HG03139 (cell line): ENCODE data around the gene PLOD1.
A peak's percentile ranks its signal among the peaks of the same experiment; 100 is the strongest.
"Not testable (repeated sequence)": the region's sequence is repeated elsewhere in the genome, so short reads cannot be mapped to it uniquely, and the experiment has no call there.

ENCODE experiments used
- ATAC-seq: cut with Tn5 transposase; IDR thresholded peaks from one replicate; pipeline ENCODE4 v1.9.1; 2021; ENCODE audit not compliant: unreplicated experiment

Gene PLOD1

DNA sequence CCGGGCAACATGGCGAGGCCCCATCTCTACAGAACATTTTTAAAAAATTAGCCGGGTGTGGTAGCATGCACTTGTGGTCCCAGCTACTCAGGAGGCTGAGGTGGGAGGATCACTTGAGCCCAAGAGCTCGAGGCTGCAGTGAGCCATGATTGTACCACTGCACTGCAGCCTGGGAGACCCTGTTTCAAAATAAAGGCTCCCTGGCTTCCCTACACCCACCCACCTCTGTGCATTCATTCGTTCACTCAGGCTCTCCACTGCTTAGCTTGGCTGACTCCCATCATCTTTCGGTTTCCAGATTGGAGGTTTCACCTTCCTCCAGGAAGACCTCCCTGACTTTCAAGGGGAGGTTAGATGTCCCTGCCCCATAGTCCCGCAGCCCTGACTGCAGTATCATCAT is 22.5 kb upstream of the PLOD1 start:
- no peak for ATAC-seq

DNA sequence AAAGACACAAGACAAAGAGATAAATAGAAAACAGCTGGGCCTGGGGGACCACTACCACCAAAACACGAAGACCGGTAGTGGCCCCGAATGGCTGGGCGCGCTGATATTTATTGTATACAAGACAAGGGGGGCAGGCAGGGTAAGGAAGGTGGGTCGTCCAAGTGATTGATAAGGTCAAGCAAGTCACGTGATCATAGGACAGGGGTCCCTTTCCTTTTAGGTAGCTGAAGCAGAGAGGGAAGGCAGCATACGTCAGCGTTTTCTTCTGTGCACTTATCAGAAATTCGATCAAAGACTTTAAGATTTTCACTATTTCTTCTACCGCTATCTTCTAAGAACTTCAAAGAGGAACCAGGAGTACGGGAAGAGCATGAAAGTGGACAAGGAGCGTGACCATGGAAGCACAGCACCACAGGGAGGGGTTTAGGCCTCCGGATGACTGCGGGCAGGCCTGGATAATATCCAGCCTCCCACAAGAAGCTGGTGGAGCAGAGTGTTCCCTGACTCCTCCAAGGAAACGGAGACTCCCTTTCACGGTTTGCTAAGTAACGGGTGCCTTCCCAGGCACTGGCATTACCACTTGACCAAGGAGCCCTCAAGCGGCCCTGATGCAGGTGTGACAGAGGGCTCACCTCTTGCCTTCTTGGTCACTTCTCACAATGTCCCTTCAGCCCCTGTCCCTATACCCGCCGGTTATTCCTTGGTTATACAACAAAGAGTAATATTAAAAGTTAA is 21.9 kb upstream of the PLOD1 start:
- ATAC-seq: not testable (repeated sequence)

DNA sequence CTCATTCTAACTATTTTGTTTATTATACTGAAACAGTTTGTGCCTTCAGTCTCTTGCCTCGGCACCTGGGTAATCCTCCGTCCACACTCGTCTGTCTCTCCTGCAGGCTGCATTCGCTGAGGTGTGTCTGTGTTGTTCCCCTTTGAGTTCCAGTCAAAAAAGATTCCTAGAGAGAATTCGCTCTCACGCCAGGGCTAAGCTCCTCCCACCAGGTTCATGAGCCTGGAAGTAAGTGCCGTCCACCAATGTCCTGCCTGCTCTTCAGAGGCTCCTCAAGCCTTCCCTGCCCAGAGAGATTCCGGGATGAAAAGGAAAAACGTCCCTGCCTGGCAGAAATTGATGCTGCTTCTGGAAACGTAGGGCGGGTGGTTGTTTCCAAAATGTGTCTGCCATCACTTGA is 21.2 kb upstream of the PLOD1 start:
- no peak for ATAC-seq

- ATAC-seq: no peak
Observed at GRCh38 chr1:11914024-11914423, 20.5 kb upstream of the PLOD1 start.

- no peak for ATAC-seq
Observed at GRCh38 chr1:11918799-11919519, 15.6 kb upstream of the PLOD1 start.

DNA sequence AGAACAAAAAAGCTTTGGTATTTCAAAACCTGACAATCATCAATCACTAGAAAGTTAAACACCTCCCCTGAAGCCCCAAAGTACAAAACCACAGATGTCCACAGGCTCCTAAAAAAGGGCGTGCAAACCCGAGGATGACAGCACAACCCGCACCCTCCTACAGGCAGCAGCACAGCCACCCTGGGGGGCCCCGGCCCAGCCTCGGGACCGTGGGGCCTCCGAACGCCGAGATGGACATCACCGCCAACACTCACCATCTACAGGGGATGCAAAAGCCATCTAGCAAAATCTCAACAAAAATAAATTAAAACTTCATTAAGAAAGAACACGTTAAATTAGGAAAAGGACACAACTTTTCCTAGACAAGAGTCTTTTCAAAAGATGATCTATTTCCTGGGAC is 14.9 kb upstream of the PLOD1 start:
- no peak for ATAC-seq

DNA sequence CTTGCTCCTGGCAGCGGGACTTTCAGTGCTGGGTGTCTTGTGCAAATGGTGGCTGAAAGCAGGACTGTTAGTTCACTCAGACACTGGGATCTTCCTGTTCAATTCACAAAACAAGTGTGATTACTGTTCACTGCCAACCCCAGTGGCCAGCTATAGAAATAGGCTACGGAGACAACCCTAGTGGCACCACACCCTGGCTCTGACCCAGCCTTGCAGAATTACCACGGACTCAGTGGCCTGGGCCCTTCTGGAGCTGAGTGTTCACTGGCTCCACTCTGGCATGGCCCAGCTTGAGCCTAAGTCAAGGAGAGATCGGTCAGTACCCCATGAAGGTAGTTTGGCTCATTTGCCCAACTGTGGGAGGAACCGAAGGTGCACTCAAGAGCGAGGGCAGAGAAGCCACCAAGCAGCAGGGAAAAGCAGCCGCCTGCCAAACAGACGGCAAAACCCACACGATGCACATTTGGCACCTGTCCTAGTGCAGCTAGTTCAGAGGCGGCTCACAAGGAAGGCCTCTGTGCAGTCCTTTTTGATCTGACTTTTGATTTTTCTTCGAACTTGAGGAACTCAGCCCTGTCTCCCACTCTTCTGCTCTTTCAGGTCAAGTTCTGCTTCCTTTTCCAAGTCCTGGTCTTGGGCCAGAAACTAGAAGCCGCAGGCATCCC is 14.1 kb upstream of the PLOD1 start:
- ATAC-seq: no peak

- no peak for ATAC-seq
Observed at GRCh38 chr1:11921022-11921421, 13.5 kb upstream of the PLOD1 start.

GRCh38 chr1:11923069-11923826 is 11.3 kb upstream of the PLOD1 start:
- ATAC-seq: no peak

GRCh38 chr1:11923827-11924113 is 10.7 kb upstream of the PLOD1 start:
- ATAC-seq: no peak

DNA sequence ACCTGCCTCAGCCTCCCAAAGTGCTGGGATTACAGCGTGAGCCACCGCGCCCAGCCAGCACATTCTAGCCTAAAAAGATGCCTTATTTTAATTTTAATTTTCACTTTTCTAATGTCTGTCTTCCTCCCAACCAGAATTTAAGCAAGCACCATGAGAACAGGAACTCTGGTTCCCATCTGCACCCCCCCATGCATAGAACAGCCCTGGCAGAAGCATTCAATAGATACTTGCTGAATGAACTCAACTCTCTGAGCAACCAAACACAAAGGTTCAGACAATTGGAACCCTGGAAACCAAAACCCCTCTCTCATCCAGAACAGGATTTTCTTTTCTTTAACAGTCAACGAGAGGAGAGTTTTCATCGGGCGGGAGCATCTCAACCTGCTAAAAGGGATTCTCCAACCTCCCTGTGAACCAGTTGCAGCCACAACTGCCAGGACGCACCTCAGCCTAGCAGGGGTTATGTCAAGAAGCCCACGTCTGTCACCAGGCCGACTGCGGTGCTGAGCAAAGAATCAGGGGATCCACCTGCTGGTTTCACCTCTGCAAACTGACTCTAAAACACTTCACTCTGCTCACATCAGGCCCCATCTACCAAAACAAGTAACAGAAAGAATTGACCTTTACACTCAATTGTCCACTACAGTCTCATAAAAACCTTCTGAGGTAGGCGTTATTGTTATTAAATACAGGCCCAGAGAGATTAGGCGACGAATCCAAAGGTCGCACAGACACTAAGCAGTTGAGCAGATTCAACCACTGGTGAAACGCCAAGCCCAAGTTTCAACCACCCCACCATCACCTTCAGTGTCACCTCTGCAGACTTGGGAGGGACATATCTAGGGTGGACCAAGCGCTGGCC is 10.0 kb upstream of the PLOD1 start:
- ATAC-seq: no peak

DNA sequence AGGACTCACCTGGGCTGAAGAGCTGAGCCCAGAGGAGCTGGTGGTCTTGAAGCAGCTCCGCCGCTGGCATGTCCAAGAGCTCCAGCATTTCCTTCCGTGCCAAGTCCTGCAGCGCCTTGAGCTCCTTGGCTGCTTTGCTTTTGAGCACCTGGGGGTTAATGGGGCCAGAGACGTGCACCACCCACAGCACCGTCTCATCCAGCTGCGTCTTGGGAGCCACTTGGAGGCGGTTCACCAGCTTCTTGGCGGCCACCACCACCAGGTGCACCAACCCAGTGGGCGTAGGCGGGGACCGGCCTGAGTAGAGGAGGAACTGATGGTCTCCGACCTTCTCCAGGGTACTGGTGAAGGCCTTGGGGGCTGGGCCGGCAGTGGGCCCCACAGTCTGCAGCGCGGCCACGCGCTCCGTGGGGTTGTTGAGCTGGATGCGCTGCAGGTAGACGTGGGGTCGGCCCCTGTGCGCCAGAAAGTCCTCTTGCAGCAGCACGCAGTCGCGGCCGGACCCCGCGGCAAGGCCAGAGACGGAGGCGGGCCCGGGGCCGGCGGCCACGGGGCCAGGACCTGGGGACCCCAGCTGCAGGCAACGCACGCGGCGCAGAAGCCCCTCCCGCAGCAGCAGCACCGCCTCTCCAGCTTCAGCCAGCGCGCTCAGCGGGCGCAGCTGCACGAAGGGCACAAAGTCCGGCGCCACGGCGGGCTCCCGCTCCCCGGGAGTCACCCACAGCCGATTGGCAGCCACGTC is 9.2 kb upstream of the PLOD1 start:
- peak; percentile 4 for ATAC-seq

DNA sequence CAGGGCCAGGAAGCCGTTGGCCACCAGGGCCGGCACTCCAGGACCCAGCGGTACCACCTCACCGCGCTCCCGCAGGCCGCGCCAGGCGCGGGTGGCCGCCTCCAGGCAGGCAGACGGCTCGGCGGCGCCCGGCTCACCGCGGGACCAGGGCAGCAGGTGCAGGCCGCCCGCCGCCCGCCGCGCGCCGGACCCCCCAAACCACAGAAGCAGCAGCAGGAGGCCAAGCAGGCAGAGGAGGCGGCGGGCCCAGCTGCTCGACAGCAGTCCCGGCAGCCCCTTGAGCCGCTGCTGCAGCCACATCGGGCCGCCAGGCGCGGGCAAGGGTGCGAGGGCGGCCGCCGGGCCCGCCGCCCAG is 8.6 kb upstream of the PLOD1 start:
- peak; percentile 20 for ATAC-seq

- ATAC-seq: no peak
Observed at GRCh38 chr1:11927866-11928592, 6.5 kb upstream of the PLOD1 start.

DNA sequence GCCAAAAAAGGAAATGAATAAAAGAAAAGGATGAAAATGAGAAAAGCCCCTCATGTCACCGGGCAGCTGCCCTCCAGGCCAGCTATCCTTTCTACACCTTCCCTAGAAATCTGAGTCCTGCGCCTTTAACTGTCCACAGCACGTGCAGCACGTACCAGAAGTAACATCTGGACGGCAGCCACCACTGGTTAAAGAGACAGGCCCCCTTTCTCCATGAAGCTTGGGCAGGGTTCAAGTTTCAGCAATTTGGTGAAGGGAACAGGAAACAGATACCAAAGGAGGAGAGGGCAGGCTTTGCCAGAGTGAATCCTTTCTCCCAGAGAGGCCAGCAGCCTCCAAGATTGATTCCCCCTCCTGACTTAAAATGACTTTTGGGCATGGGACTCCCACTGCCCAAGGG is 4.7 kb upstream of the PLOD1 start:
- ATAC-seq: no peak

DNA sequence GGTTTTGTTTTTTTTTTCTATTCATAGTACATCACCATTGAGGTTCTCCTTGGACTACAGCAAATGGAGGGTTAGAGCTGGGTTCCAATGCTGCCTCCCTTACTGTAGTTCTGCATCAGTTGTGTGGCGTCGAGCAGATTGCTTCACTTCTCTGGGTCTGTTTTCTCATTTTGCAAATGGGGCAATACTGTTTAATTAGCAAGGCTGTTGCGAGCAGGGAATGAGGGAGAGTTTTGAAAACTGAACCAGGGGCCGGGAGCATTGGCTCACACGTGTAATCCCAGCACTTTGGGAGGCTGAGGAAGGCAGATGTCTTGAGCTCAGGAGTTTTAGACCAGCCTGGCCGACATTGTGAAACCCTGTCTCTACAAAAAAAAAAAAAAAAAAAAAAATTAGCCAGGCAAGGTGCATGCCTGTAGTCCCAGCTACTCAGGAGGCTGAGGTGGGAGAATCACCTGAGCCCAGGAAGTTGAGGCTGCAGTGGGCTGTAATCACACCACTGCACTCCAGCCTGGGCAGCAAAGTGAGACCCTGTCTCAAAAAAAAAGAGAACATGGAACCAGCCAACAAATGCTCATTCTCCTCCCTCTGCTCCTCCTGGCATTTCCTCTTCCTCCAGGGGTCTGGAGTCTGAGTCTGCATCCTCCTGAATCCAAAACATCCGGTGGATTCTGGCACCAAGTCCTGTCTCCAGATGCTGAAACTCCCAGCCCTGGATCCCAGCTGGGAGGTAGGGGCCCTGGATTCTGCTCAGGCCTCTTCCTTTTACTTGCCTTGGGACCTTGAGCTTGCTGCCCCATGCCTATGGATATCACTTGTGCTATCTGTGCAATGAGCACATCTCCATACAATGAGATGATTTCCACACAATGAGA is 3.7 kb upstream of the PLOD1 start:
- no peak for ATAC-seq

DNA sequence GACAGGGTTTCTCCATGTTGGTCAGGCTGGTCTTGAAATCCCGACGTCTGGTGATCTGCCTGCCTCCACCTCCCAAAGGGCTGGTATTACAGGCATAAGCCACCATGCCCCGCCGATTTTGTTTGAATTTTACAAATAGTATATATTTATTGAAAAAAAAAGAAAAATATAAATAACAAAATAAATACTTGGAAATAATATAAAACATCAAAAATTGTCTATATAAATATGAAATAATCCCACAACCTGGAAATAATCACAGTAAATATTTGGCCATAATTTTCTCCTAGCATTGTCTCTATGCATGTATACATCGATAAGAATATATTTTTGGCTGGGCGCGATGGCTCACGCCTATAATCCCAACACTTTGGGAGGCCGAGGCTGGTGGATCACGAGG is 2.7 kb upstream of the PLOD1 start:
- no peak for ATAC-seq

- ATAC-seq: peak; percentile 2
Observed at GRCh38 chr1:11935057-11935412, 518 bp downstream of the PLOD1 start.

DNA sequence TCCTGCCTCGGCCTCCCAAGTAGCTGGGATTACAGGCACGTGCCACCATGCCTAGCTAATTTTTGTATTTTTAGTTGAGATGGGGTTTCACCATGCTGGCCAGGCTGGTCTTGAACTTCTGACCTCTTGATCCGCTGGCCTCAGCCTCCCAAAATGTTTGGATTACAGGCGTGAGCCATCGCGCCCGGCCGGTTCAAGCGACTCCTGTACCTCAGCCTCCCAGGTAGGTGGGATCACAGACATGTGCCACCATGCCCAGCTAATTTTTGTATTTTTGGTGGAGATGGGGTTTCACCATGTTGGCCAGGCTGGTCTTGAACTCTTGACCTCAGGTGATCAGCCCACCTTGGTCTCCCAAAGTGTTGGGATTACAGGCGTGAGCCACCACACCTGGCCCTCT is 1.2 kb downstream of the PLOD1 start:
- not testable (repeated sequence) for ATAC-seq
